K562 treated with DMSO at 1 percent for 24 hours (cell line): Measurements from ENCODE around the gene GALR1. TPM values are rescaled to one million over a fixed set of nuclear protein-coding genes. Genes with fewer than 3 reads are reported as not detected.

ENCODE experiments used
- total RNA-seq: library from RNA; unstranded; fragments of 300-600 nt; gene quantifications from 2 replicates; pipeline ENCODE4 v1.2.3, GENCODE V29; 2022; ENCODE audit warnings: low read depth; ENCODE audit not compliant: insufficient read depth

The GALR1 gene, protein sequence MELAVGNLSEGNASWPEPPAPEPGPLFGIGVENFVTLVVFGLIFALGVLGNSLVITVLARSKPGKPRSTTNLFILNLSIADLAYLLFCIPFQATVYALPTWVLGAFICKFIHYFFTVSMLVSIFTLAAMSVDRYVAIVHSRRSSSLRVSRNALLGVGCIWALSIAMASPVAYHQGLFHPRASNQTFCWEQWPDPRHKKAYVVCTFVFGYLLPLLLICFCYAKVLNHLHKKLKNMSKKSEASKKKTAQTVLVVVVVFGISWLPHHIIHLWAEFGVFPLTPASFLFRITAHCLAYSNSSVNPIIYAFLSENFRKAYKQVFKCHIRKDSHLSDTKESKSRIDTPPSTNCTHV
- not detected in 2 replicates for total RNA-seq

GRCh38 chr18:77249569-77250500 lies at the start of gene GALR1:
GALR1 (plus strand) TSS chr18:77249848; CDS start chr18:77250549, 701 bp downstream.

Other genes with a start within 250 kb of the GALR1 start
- not detected in 2 replicates for gene MBP, start 117.1 kb upstream of the GALR1 start, total RNA-seq